ENCODE measurements around the gene EIF4ENIF1.

DNA sequence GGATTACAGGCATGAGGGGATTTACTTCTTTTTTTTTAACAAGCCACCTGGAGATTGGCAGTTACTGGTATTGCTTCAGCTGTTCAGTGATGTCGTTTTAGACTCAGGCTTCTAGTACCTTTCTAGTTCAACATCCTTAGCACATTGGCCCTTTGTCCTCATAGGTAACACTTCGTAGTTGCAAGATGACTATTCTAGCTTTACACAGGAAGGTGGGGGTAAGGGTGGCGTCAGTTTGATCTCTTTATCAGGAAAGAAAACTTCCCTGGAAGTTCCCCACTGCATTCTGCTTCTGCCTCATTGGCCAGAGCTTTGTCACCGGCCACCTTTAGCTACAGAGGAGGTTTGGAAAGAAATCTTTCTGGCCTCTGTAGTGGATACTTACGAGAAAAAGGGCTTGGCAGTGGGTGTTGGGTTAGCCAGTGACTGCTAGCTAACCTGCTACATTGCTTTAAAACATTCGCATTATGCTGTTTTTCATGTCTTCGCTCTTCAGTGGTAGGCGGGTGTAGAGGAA, 47.4 kb upstream of the EIF4ENIF1 start:
- no peak for TF ChIP-seq NR3C1 (CRISPR knock-in tag; IDR thresholded peaks at IDR 0.05)
- no peak for TF ChIP-seq SMAD3 (CRISPR knock-in tag; conservative IDR thresholded peaks at IDR 0.05)
- no peak for TF ChIP-seq ZNF224 (CRISPR knock-in tag; IDR thresholded peaks at IDR 0.05)
- TF ChIP-seq, protein P1, sequence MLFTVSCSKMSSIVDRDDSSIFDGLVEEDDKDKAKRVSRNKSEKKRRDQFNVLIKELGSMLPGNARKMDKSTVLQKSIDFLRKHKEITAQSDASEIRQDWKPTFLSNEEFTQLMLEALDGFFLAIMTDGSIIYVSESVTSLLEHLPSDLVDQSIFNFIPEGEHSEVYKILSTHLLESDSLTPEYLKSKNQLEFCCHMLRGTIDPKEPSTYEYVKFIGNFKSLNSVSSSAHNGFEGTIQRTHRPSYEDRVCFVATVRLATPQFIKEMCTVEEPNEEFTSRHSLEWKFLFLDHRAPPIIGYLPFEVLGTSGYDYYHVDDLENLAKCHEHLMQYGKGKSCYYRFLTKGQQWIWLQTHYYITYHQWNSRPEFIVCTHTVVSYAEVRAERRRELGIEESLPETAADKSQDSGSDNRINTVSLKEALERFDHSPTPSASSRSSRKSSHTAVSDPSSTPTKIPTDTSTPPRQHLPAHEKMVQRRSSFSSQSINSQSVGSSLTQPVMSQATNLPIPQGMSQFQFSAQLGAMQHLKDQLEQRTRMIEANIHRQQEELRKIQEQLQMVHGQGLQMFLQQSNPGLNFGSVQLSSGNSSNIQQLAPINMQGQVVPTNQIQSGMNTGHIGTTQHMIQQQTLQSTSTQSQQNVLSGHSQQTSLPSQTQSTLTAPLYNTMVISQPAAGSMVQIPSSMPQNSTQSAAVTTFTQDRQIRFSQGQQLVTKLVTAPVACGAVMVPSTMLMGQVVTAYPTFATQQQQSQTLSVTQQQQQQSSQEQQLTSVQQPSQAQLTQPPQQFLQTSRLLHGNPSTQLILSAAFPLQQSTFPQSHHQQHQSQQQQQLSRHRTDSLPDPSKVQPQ (CRISPR knock-in tag; IDR thresholded peaks at IDR 0.05; ENCODE audit: borderline replicate concordance) = no peak
- no peak for TF ChIP-seq PHB (CRISPR knock-in tag; IDR thresholded peaks at IDR 0.05)
- TF ChIP-seq BRCA1 (IDR thresholded peaks at IDR 0.05) = no peak
- no peak for TF ChIP-seq BRCA1 (CRISPR knock-in tag; IDR thresholded peaks at IDR 0.05)
- TF ChIP-seq, protein P2, sequence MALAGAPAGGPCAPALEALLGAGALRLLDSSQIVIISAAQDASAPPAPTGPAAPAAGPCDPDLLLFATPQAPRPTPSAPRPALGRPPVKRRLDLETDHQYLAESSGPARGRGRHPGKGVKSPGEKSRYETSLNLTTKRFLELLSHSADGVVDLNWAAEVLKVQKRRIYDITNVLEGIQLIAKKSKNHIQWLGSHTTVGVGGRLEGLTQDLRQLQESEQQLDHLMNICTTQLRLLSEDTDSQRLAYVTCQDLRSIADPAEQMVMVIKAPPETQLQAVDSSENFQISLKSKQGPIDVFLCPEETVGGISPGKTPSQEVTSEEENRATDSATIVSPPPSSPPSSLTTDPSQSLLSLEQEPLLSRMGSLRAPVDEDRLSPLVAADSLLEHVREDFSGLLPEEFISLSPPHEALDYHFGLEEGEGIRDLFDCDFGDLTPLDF (CRISPR knock-in tag; IDR thresholded peaks at IDR 0.05) = no peak
- no peak for TF ChIP-seq ZNF3 (CRISPR knock-in tag; IDR thresholded peaks at IDR 0.05)
- TF ChIP-seq FOXK2 (conservative IDR thresholded peaks at IDR 0.05 in 1 of 2, IDR thresholded peaks at IDR 0.05 in 1 of 2; ENCODE audit: low read depth in 2 of 2) = no peak
